Glutamatergic neuron (in vitro differentiated cells): Measurements from ENCODE around the gene ETV3L. TPM values are rescaled to one million over a fixed set of nuclear protein-coding genes. Genes with fewer than 3 reads are reported as not detected.
A peak's percentile ranks its signal among the peaks of the same experiment; 100 is the strongest.

Experiments used
- DNase-seq: peaks from one replicate; pipeline ENCODE4 v3.0.0; 2022
- H3K27ac Mint-ChIP-seq: one replicate; pipeline ENCODE4 v1.8.0; 2020; ENCODE audit warnings: mild to moderate bottlenecking, mixed read lengths, inconsistent platforms; ENCODE audit not compliant: unreplicated experiment
- H3K27me3 Mint-ChIP-seq: one replicate; pipeline ENCODE4 v1.8.0; 2020; ENCODE audit warnings: mild to moderate bottlenecking, moderate library complexity, mixed read lengths, inconsistent platforms; ENCODE audit not compliant: unreplicated experiment
- H3K36me3 Mint-ChIP-seq: one replicate; pipeline ENCODE4 v1.8.0; 2020; ENCODE audit warnings: mild to moderate bottlenecking, mixed read lengths, inconsistent platforms; ENCODE audit not compliant: unreplicated experiment
- H3K4me1 Mint-ChIP-seq: one replicate; pipeline ENCODE4 v1.8.0; 2020; ENCODE audit warnings: mild to moderate bottlenecking, low read depth, mixed read lengths, inconsistent platforms; ENCODE audit not compliant: unreplicated experiment
- H3K4me3 Mint-ChIP-seq: one replicate; pipeline ENCODE4 v1.8.0; 2020; ENCODE audit warnings: mild to moderate bottlenecking, mixed read lengths, inconsistent platforms; ENCODE audit not compliant: unreplicated experiment
- H3K9me3 Mint-ChIP-seq: one replicate; pipeline ENCODE4 v1.8.0; 2020; ENCODE audit warnings: mild to moderate bottlenecking, moderate library complexity, mixed read lengths, inconsistent platforms; ENCODE audit not compliant: unreplicated experiment
- CTCF ChIP-seq: fragments of 200-600 bp; sonication (generic); IDR thresholded peaks from one replicate; pipeline ENCODE4 v1.5.0; 2021; ENCODE audit not compliant: partially characterized antibody, unreplicated experiment
- total RNA-seq: library from RNA; stranded (reverse); fragmentation: NEBNext Ultra II Directional; extraction: Animal tissue kit (Norgen Biotek cat#: 25700); gene quantifications from one replicate; pipeline ENCODE4 v1.2.1, GENCODE V29; 2021; ENCODE audit not compliant: unreplicated experiment

The ETV3L gene
- total RNA-seq, 1 donor from 2014 or later: not detected

- no peak for DNase-seq
- Mint-ChIP-seq H3K27ac (peak overlapping the region; percentile 99), H3K4me3 (peak overlapping the region; percentile 97), H3K9me3 (peaks cover 13% of the 10 kb centered on the region), H3K4me1 (peaks cover 11% of the 10 kb centered on the region), H3K27me3 (peaks cover 16% of the 10 kb centered on the region), H3K36me3 (no peaks in the 10 kb centered on the region)
- no peak for TF ChIP-seq CTCF
Measured at GRCh38 chr1:157139052-157139715, 39.6 kb upstream of the ETV3L start.

GRCh38 chr1:157138220-157139051 lies 38.8 kb upstream of the ETV3L start, which contains the start of gene ETV3:
ETV3 (minus strand) TSS chr1:157138395; CDS start chr1:157136352, 2,043 bp downstream.
- DNase-seq: peak; percentile 92
- H3K4me3 Mint-ChIP-seq: peak within 1 kb of the TSS; percentile 99
- TF ChIP-seq CTCF: no peak
- peaks cover 16% of the 10 kb centered on the region for H3K27me3 Mint-ChIP-seq
- H3K36me3 Mint-ChIP-seq: no peaks in the 10 kb centered on the region
- H3K27ac Mint-ChIP-seq: peak within 1 kb of the TSS; percentile 99
- H3K9me3 Mint-ChIP-seq: peaks cover 13% of the 10 kb centered on the region
- H3K4me1 Mint-ChIP-seq: peaks cover 11% of the 10 kb centered on the region

- H3K27me3 Mint-ChIP-seq: peaks cover 16% of the 10 kb centered on the region
Measured at GRCh38 chr1:157137408-157138219, 38.0 kb upstream of the ETV3L start.

DNA sequence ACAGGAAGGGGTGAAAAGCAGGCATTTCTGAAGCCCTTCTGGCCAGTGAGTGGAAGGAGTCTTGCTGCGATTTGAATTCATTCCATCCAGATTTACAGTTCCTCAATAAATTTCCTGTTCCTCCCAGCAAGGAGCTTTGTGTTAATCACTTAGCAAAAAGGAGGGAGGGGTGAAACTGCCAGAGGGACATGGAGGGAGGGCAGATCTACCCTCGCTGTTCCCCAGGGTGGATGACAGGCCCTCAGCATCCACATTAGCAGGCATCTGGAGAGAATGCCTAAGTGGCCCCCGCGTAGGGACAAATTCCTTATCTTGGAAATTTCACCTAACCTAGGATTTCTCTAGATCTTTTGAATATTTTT lies 37.4 kb upstream of the ETV3L start:
- no peak for TF ChIP-seq CTCF
- Mint-ChIP-seq H3K4me1 (peaks cover 11% of the 10 kb centered on the region), H3K36me3 (no peaks in the 10 kb centered on the region), H3K9me3 (peaks cover 13% of the 10 kb centered on the region), H3K27ac (peak overlapping the region; percentile 98), H3K4me3 (peak overlapping the region; percentile 99), H3K27me3 (peaks cover 16% of the 10 kb centered on the region)
- peak; percentile 75 for DNase-seq

More at GRCh38 chr1:157137408-157138219, 38.0 kb upstream of the ETV3L start:
- peak overlapping the region; percentile 98 for H3K27ac Mint-ChIP-seq
- TF ChIP-seq CTCF: no peak
- no peaks in the 10 kb centered on the region for H3K36me3 Mint-ChIP-seq
- H3K4me3 Mint-ChIP-seq: peak overlapping the region; percentile 99
- H3K4me1 Mint-ChIP-seq: peaks cover 11% of the 10 kb centered on the region
- H3K9me3 Mint-ChIP-seq: peaks cover 13% of the 10 kb centered on the region
- no peak for DNase-seq
